GM18858 (cell line): ENCODE results near the gene LTN1.
"Not testable (repeated sequence)": the region's sequence is repeated elsewhere in the genome, so short reads cannot be mapped to it uniquely, and the experiment has no call there.

Experiments used
- ATAC-seq: cut with Tn5 transposase; IDR thresholded peaks from one replicate; pipeline ENCODE4 v1.9.1; 2021; ENCODE audit not compliant: unreplicated experiment

The LTN1 gene, protein sequence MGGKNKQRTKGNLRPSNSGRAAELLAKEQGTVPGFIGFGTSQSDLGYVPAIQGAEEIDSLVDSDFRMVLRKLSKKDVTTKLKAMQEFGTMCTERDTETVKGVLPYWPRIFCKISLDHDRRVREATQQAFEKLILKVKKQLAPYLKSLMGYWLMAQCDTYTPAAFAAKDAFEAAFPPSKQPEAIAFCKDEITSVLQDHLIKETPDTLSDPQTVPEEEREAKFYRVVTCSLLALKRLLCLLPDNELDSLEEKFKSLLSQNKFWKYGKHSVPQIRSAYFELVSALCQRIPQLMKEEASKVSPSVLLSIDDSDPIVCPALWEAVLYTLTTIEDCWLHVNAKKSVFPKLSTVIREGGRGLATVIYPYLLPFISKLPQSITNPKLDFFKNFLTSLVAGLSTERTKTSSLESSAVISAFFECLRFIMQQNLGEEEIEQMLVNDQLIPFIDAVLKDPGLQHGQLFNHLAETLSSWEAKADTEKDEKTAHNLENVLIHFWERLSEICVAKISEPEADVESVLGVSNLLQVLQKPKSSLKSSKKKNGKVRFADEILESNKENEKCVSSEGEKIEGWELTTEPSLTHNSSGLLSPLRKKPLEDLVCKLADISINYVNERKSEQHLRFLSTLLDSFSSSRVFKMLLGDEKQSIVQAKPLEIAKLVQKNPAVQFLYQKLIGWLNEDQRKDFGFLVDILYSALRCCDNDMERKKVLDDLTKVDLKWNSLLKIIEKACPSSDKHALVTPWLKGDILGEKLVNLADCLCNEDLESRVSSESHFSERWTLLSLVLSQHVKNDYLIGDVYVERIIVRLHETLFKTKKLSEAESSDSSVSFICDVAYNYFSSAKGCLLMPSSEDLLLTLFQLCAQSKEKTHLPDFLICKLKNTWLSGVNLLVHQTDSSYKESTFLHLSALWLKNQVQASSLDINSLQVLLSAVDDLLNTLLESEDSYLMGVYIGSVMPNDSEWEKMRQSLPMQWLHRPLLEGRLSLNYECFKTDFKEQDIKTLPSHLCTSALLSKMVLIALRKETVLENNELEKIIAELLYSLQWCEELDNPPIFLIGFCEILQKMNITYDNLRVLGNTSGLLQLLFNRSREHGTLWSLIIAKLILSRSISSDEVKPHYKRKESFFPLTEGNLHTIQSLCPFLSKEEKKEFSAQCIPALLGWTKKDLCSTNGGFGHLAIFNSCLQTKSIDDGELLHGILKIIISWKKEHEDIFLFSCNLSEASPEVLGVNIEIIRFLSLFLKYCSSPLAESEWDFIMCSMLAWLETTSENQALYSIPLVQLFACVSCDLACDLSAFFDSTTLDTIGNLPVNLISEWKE (N-terminal part only)

DNA sequence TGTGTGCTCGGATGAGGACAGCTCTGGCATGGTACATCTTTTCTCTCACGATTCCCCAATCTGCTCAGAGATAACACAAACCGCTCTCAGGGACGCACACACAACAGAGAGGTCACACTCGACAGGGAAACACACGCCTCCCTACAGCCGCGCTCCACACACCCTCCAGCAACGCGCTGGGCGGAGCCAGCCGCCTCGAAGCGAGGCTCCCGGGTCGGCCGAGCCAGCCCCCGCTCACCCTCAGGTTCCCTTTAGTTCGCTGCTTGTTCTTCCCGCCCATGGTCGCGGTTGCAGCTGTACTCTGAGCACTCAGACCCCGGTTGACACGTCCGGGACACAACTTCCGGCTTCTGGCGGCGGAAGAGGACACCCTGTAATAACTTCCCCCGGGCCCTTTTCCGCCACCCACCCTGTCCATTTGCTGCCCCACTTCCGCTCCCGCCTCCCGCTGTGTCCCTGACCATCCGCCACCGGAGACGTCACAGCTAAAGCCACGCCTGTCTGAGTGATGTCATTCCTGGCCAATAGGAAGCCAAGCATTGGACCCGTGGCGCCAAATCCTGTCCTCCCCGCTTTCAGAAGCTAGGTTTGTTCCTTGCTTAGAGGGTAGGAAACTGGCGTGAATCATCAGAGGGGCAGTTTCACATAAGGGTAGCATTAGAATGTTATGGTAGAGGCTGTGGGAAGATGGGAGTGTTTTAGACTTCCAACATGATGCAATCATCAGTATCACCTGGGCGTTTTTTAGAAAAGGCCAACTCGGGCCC lies at the start of gene LTN1:
LTN1 (minus strand) TSS at position 352 of the 767 bp plus-strand sequence; CDS start at position 280, 72 bp downstream.
- peak; percentile 95 for ATAC-seq

DNA sequence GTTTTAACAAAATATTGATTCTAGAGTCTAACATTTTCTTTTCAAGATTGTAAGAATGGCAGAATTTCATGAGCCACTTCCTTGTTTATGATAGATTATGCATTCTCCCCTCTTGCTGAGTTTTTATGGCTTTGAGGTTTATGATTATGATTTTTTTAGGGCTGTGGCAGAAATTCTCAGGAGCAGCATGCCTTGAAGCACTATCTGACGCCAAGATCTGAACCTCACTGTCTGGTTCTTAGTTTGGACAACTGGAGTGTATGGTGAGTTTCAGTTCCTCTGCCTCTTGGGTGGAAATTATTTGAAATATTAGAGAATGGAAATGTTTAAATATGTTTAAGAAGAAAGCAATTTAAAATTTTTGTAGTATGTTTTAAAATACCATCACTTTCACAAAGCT lies 42.0 kb upstream of the LTN1 start:
- no peak for ATAC-seq

DNA sequence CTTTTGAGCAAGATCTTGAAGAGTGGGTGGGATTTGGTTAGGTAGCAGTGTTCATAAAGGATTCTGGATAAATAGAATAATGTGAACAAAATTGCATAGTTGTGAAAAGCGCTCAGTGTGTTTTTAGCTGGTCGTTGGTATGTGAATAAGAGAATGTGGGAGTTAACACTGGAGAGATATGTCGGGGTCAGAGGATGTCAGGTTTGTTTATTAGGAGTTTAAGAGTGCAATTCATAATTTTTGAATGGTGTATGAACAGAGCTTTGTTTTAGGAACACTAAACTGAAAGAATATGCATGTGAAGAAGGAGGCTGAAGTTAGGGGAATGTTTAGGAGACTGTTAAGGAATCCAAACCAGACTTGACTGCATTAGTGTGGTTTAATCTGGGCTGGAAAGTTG lies 41.2 kb upstream of the LTN1 start:
- ATAC-seq, result no peak

DNA sequence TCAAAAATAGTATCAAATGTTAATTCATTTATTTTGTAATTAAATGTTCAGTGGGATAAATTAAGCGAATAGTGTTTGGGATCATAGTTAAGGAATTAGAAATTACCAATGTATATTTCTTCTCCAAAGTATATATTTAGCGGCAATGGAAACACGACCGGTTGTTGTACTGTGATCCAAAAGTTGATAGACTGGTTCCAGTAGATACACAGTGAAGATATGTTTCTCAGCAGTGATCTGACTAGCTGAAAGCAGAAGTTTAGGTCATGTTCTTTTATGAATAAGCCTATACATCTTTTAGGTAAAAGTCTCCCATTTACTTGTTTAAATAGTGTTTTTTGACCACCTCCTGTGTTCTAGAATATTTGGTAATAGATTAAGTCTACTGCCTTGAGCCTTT lies 40.6 kb upstream of the LTN1 start:
- no peak for ATAC-seq

DNA sequence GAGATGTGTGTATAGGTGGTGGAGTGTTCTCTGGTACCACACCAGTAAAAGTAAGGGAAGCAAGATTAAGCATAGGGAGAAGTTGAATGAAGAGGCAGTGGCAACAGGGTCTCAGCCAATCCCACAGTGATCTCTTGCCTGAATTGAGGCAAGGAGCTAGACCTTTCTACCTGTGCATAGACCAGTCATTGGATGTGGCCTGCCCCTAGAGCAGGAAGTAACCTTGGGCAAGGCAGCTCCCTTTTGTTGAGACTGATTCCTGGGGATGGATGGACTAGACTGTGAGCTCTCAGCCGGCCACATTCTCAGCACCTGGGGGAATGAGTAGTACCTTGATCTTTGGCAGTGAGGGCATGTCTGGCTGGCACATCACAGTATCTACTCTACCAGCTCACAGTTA lies 38.2 kb upstream of the LTN1 start:
- no peak for ATAC-seq

DNA sequence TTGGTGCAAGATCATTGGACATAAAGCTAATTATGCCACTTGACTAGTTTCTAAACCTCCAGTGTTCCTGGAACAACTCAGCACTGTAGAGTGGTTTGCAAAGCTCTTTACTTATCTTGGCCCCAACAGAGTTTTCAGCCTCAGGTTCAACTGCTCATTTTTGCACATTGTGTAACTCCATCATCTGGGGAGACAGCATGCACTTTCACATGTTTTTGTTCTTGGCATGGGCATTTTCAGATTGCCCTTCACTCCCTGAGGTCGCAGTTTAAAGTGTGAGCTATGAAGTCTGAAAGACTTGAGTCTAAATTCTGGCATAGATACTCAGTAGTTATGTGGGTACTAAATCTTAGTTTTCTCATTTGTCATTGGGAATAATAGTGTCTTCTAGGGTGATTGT lies 36.8 kb upstream of the LTN1 start:
- no peak for ATAC-seq

DNA sequence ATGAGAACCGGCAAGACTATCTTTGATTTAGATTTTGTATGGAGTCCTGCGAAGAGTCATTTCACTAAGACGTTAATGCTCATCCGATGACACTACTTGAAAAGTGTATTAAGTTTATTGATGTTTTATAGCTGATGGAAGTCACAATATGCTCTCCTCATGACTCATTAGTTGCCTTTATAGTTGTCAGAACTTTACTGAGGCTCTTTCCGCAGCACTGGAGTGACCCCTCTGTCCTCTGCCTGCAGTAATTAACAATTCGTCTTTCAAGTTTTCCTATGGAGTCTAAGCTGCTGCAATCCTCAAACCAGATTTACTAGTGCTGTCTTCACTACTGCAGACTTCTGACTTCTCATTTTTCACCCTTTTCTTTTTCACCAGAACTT lies 32.6 kb upstream of the LTN1 start:
- no peak for ATAC-seq

DNA sequence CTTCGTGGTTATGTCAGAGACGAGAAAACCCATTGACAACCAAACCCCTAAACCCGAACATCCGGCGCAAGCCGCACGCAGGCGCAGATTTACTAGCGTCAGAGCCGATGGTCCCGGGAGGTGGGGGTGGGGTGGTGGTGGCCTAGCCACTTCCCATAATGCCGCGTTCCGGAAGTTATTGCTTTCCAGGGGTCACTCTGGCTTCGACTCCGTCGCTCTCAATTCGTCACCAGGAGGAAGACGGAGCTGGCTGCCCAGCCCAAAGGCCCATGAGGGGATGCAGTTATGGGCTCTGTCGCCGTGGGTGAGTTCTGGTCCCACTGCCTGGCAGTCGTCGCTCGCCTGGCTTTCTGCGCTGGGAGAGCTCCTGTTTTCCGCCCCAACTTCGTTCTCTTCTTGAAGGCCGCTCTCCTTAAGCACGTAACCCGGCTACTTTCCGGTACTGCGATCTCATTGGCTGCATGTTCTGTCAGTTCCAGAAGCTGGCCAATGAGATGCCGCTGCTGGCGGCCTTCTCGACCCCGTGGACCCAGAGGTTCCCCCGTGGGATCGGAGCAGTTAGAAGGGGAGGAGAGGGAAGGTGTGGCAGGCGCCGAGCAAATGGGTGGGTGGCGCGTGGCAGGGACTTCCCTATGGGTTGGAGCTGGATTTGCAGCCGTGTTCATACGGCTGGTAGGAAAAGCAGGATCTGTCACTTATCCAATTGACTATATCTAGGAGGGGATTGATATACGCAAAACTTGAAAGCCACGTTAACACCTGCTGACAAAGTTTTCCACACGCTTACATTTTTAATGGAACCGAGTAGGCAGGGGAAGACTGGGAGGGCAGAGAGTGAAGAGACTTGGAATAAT lies 32.0 kb upstream of the LTN1 start, which contains the start of gene USP16:
USP16 (plus strand) TSS at position 195 of the 854 bp plus-strand sequence. CDS start 3,246 bp downstream, outside the sequence.
- peak; percentile 95 for ATAC-seq

DNA sequence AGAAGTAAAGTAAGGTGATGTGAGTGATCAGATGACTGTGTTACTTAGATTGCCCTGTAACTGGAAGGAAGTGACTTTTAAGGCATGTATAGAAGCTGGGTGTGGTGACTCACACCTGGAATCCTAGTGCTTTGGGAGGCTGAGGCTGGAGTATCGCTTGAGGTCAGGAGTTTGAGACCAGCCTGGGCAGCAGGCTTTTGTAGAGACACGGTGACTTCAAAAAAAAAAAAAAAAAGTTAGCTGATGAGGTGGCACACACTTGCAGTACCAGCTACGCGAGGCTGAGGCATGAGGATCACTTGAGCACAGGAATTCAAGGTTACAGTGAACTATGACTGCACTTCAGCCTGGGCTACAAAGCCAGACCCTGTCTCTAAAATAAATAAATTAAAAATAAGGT lies 29.5 kb upstream of the LTN1 start:
- no peak for ATAC-seq

DNA sequence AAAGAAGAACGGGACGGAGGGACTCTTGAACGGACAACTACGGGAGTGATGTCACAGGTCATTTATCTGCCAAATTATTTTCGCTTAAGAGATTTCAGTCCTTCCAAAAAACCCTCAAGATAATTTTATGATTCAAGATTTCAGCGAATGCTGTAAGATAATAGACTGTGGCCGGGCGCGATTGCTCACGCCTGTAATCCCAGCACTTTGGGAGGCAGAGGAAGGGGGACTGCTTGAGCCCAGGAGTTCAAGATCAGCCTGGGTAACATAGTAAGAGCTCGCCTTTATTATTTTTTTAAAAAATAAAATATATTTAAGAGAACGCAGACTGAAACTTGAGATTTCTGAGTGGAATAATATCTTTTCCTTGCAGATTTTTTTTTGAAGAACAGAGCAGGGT lies 25.9 kb upstream of the LTN1 start:
- ATAC-seq, result no peak

DNA sequence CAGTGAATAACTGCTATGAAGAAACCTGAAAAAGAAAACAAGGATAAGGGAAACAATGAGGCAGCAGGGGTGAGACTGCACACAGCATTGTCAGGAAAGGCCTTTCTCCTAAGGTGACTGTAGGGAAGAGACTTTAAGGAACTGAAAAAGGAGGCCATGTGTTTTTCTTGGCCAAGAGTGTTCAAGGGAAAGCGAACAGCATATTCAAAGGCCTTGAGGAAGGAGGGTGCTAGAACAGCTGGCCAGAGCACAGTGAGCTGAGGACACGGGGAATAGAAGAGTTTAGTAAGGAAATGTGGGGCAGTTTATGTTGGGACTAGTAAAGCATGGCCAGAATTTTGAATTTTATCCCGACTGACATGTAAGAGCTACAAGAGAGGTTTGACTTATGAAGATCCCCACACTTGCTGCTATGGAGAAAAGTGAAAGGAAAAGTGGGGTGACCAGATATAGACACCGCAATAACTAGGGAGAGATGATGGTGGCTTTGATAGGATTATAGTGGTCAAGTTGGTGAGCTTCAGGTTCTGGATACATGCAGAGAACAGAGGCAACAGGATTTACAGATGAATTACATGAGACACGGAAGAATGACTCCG lies 25.1 kb upstream of the LTN1 start:
- ATAC-seq, result no peak

DNA sequence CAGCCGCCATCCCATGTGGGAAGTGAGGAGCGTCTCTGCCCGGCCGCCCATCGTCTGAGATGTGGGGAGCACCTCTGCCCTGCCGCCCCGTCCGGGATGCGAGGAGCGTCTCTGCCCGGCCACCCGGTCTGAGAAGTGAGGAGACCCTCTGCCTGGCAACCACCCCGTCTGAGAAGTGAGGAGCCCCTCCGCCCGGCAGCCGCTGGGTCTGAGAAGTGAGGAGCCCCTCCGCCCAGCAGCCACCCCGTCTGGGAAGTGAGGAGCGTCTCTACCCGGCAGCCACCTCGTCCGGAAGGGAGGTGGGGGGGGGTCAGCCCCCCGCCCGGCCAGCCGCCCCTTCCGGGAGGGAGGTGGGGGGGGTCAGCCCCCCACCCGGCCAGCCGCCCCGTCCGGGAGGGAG lies 18.6 kb upstream of the LTN1 start:
- ATAC-seq, result not testable (repeated sequence)

DNA sequence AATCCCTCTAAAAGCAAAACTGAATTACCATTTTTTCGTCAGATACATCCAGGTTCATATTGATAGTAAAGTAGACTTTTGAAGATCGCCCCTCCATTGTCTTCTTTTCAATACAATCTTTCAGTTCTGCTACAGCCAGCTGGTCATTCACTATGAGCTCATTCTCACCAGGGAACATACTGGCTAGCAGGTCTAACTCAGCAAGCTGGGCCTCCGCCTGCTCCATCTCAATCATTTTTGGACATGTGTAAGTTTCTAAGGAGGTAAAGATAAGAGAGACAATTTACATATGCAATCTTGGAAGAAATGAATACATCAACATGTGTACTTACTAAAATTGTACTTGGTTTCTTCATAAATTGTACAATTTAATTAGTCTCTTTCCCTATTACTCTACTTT lies 15.7 kb upstream of the LTN1 start:
- ATAC-seq, result no peak

DNA sequence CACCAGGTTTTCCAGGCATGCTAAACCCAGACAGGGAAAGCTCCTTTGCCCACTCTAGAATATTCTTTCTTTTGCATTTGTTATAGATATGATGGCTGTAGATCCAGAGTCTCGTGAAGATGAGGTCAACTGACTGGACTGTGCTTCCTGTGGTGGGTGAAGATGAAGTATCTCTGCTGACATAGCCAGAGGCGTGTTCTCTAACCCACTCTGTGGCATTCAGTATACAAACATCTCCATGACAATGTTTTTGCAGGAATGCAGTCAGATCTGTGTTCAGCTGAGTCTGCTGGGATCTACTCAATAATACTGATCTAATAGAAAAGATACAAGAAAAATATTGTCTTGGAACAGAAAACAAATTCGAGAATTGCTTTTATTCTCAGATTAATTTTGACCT lies 15.1 kb upstream of the LTN1 start:
- no peak for ATAC-seq

DNA sequence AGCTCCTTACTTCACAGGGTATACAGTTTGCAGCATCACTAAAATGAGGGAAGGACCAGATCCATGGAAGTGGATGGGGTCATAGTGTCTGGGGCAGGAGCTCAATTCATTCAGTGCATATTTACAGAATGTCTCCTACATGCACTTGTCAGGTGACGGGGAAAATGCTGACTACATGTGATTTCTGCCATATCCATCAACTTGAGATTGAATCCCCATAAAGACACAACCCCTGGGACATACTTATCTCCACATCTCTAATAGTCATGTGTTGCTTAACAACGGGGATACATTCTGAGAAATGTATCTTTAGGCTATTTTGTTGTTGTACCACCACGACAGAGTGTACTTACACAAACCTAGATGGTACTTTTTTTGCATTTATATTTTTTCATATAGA lies 14.5 kb upstream of the LTN1 start:
- no peak for ATAC-seq

DNA sequence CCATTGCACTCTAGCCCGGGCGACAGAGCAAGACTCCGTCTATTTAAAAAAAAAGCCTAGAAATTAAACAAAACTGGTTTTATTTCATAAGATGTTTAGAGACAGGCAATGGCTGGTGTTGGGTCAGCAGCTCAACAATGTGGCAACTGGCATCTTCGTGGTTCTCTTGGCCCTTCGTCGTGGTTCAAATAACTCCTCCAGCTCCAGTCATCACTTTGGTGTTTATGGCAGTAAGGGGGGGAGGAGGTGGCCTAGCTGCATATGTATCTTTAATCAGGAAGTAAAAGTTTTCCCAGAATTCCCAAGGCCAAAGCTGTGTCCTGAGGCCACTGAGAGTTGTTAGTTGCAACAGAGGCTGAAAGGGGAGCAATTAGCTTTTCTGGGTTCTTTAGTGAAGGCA lies 13.0 kb upstream of the LTN1 start:
- no peak for ATAC-seq

DNA sequence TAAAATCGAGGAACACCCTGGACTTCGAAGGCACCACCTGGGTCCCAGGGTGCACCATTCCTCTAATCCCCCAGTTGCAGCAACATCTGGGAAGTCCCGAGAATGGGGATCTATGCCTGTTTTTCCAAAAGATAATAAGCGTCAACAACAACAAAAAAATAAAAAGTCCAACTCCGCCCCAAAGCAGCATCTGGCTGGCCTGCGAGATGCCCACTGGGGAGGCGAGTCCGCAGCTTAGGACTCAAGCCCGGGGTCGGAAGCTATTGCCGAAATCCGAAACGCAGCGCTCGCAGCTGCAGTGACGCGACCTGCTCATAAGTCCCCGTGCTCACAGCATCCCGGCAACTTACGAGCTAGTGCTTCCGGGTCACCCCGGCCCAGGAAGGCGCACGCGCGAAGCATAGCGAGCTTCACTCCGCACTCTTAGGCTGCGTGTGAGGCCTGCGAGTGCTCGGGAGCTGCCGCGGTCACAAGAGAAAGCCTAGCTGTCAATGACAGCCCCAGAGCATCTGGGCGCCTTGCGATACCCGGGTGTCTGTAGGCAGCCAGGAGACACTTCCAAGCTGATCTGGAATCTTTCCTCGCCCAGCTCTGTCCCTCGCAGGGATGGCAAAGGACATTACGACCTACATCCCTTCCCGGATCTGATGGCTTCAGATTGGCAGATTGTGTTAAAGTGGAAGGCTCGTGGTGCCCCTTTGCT lies 9.9 kb upstream of the LTN1 start:
- peak; percentile 99 for ATAC-seq

DNA sequence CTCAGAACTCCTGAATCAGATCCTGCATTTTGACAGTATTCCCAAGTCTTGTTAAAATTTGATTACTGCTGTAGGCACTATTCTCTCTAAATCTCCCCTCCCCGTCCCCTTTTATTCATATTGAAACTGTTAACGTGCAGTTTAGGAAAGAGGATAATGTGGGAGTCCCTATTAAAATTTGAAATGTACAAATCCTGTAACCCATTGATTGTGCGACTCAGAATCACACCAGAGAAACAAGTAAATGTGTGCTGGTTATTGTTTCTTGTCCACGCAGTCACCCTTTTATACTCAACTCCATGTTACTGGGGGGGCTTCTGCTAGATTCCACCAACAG lies 584 bp upstream of the LTN1 start:
- ATAC-seq, result no peak
